ENCODE measurements around the gene RECK. TPM values are rescaled to one million over a fixed set of nuclear protein-coding genes. Genes with fewer than 3 reads are reported as not detected.

The RECK gene
- total RNA-seq, 1 experiment from 2014 or later: 10.3 TPM

- Histone ChIP-seq H3K4me1 (ENCODE audit: insufficient read depth, low read length) (no peaks in the 10 kb centered on the region), H2AK5ac (ENCODE audit: insufficient read length, low read length) (no peak overlapping the region), H3K27me3 (ENCODE audit: insufficient read depth, low read length) (no peaks in the 10 kb centered on the region), H3K27ac (ENCODE audit: insufficient read length, low read depth, low read length) (no peak overlapping the region), H3K9ac (ENCODE audit: extremely low read depth, insufficient read length, low read length) (no peak overlapping the region), H3K14ac (ENCODE audit: insufficient read depth, low read length) (no peak overlapping the region), H3K79me2 (ENCODE audit: insufficient read depth, low read length) (no peaks in the 10 kb centered on the region), H2BK15ac (ENCODE audit: low read depth, low read length) (no peak overlapping the region), H2BK120ac (ENCODE audit: low read depth, low read length, poor library complexity, severe bottlenecking) (no peak overlapping the region), H3T11ph (ENCODE audit: low read length) (no peak overlapping the region), H2BK20ac (ENCODE audit: low read depth, low read length, poor library complexity, severe bottlenecking) (no peak overlapping the region), H3K79me1 (ENCODE audit: insufficient read depth, low read depth, low read length, poor library complexity, severe bottlenecking) (no peaks in the 10 kb centered on the region), H3K23me2 (ENCODE audit: insufficient read length, low read depth, low read length, poor library complexity, severe bottlenecking) (no peaks in the 10 kb centered on the region), H3K18ac (ENCODE audit: insufficient read length, low read depth, low read length) (no peak overlapping the region), H4K20me1 (ENCODE audit: control insufficient read depth, insufficient read depth, insufficient read length) (no peaks in the 10 kb centered on the region), H2AFZ (ENCODE audit: low read length) (no peak overlapping the region), H2BK5ac (ENCODE audit: insufficient read length, low read length) (no peak overlapping the region), H2BK12ac (ENCODE audit: insufficient read length, low read depth, low read length) (no peak overlapping the region), H3K4ac (ENCODE audit: low read depth, low read length) (no peak overlapping the region), H3K56ac (ENCODE audit: insufficient read length, low read depth, low read length) (no peak overlapping the region), H3K4me2 (ENCODE audit: insufficient read depth, insufficient read length, low read length) (no peak overlapping the region), H3K23ac (ENCODE audit: insufficient read length, low read depth, low read length) (no peak overlapping the region), H4K91ac (ENCODE audit: insufficient read length, low read depth, low read length) (no peak overlapping the region), H3K9me3 (ENCODE audit: control insufficient read depth, low read depth, low read length) (no peaks in the 10 kb centered on the region), H4K5ac (ENCODE audit: insufficient read length, low read depth, low read length) (no peak overlapping the region), H4K8ac (replicated peaks; ENCODE audit: insufficient read length, low read depth, low read length) (no peak overlapping the region)
- Mint-ChIP-seq H3K27ac (no peak overlapping the region), H3K9me3 (no peaks in the 10 kb centered on the region), H3K4me1 (no peaks in the 10 kb centered on the region), H3K36me3 (ENCODE audit: insufficient read depth in 1 of 3, low read depth in 3 of 3) (no peaks in the 10 kb centered on the region), H3K4me3 (no peak overlapping the region), H3K27me3 (ENCODE audit: low read depth) (peaks cover 9% of the 10 kb centered on the region)
- no peak for TF ChIP-seq CTCF (conservative IDR thresholded peaks at IDR 0.05)
- no peak for DNase-seq
- WGBS (ENCODE audit: extremely low coverage, insufficient read length, low lambda C conversion rate): no CpG with 5 or more reads among the region's 3 CpGs
Observed at GRCh38 chr9:36029765-36030528, 6.8 kb upstream of the RECK start.

Measured in H9 (cell line).